ENCODE data around the gene PLSCR2.
"Not testable (repeated sequence)": the region's sequence is repeated elsewhere in the genome, so short reads cannot be mapped to it uniquely, and the experiment has no call there.

PLSCR2 gene, protein sequence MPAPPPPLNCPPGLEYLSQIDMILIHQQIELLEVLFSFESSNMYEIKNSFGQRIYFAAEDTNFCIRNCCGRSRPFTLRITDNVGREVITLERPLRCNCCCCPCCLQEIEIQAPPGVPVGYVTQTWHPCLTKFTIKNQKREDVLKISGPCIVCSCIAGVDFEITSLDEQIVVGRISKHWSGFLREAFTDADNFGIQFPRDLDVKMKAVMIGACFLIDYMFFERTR

DNA sequence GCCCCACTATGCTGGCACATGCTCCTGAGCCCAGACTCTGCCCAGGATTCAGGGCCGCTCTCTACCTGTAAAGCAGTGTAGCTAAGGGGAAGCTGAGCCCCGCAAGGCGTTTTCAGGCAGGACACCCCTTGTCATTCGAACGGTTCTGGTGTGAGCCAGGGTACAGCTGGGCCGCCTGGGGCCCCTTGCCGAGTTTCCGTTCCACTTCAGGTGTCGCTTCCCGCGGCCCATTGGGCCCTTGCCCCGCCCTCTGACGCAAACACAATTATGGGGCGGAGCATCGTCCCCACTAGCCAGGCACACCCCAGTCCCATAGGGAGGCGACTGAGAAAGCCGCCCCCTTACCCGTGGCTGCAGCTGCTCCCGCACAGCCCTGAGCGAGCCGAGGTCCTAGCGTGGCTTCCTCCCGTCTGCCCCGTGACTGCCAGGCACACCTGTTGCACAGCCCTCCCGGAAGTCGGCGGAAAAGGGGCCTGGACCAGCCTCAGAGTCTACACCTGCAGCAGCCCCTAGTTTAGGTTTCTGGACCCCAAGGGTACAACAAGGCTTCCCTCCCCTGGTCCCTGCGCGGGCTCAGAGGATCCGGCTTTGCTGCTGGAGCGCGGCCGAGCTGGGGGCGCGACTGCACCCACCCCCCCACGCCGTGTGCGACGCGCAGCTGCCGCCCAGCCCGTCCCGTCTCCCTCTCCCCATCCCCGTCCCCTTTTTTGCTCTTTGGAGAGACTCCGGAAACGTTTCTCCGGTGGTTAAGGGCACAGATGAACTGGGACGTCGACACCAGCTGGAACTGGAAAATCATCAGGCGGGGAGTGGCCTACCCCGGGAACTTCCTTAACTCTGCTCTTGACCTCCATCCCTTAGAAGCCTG is at the start of gene PLSCR2:
Gene PLSCR2, minus strand, starts transcription at position 412 of the 868 bp plus-strand sequence. CDS start 9,657 bp downstream, outside the sequence.
- DNase-seq = peak; percentile 81 to 85

DNA sequence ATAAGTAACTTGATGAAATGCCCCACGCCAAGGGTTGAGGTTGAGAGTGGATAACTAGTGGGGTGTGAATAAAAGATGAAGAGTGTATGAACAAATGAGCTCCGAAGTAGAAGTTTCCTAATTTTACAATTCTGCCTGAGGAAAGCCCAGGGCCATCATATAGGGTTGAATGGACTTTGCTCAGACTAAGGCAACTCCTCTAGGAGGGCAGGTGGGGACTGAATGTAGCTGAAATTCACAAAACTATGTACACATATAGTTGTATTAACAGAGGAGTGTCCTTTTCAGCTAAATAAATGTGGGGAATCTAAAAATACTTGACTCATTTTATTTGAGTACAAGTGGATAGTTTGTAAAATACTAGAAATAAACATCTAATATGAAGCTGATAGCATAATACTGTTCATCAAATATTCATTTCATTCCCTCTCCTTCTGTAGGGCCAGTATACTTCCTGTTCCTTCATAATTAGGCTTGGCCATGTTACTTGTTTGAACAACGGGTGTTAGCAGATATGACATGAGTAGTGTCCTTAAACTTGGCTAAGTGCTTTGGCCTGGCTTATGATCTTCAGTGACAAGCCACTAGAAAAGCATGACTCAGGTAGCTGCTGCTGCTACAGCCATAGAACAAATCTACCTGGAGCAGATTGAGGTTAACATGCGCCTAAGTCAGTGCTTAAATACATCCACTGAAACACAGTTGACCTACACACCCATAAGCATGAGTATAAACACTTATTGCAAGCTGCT is 48.5 kb upstream of the PLSCR2 start:
- DNase-seq = no peak

DNA sequence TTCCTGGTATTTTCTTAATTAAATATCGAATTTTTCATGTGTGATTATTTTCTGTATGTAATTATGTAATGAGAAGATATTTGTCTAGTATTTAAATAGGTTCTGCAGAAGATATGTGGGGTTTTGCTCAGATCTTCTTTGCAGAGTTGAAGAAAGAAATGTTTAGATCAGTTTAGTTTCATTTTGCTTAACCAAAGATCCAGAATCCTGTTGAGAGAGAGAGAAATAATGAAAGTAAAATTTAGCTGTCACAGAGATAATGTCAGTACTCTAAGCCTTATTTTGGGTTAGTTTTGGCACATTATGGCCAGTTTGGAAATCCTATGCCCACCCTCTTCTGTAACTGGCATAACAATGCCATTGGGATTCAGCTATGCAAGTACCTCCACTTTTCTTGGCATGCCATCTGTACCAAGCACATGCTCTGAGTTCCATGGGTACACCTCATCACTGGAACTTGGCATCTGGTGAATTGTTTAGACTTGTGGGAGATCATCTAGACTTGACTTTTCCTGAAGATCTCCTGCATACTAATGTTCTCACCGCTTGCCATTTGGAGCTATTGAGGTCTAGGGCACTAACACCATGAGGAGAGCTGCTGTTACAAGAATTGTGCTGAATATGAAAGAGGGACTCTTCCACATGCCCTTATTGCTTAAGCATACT is 44.2 kb upstream of the PLSCR2 start:
- no peak for DNase-seq

DNA sequence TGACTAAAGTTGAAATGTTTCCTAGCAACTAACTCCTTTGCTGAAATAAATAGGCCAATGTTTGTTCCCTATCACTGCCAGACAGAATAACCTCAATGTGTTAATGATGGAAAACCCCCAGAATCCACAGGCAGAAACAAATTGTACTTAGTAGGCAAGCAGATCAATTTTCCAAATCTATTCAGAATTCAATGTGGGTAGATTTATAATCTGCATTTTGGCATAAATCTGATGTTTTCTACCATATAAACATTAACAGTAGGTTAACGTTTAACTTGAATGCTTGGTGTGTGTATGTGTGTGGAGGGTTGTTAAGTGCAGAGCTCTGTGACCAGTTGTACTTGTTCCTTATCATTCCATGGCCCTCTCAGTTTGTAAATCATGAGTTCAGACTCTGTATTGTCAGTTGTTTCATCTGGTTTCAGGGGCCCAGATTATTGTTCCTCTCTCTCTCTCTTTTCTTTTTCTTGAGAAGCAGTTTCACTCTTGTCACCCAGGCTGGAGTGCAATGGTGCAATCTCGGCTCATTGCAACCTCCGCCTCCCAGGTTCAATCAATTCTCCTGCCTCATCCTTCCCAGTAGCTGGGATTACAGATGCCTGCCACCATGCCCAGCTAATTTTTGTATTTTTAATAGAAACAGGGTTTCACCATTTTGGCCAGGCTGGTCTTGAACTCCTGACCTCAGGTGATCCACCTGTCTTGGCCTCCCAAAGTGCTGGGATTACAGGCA is 42.2 kb upstream of the PLSCR2 start:
- no peak for DNase-seq

DNA sequence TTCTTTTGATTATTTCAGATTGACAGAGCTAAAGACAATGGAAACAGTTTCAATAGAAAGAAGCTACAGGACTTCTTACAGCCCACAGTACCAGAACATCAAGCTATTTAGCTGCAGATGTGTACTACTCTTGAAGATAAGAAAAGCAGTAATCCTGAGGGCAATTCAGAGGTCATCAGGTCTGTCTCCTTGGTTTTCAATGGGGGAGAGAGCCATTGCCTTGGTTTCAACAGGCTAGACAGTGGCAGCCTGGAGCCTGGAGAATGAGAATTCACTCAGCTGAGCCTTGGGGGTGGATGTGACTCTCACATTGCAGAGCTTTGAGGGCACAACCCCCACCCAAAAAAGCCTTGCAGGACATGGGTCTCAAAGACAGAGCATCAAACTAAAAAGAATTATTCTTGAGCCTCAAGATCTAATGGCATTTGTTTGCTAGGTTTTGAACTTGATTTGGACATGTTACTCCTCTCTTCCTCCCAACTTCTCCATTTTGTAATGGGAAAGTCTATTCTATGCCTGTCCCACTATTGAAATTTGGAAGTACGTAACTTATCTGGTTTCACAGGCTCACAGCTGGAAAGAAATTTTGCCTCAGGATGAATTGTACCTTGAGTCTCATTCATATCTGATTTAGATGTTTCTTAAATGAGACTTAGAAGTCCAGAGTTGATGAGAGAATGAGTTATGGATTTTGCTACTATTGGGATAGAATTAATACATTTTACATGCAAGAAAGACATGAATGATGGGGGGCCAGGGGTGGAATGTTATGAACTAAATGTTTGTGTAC is 38.2 kb upstream of the PLSCR2 start:
- no peak for DNase-seq

DNA sequence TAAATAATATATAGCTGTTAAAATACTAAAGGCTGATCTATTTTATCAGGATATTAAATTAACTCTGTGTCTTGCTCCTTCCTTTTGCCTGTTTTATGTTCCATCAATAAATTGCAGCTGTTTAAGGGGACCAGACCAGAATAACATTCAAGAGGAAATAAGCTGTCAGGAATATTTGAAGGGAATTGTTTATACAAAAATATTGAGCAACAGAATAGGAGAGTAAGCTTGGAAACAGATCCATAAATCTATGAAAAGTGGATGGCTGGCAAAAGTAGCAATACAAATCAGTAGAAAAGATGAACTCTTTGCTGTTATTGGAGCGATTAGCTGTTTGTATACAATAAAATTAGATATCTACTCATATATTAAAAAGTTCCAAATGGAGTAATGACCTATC is 36.2 kb upstream of the PLSCR2 start:
- no peak for DNase-seq

DNA sequence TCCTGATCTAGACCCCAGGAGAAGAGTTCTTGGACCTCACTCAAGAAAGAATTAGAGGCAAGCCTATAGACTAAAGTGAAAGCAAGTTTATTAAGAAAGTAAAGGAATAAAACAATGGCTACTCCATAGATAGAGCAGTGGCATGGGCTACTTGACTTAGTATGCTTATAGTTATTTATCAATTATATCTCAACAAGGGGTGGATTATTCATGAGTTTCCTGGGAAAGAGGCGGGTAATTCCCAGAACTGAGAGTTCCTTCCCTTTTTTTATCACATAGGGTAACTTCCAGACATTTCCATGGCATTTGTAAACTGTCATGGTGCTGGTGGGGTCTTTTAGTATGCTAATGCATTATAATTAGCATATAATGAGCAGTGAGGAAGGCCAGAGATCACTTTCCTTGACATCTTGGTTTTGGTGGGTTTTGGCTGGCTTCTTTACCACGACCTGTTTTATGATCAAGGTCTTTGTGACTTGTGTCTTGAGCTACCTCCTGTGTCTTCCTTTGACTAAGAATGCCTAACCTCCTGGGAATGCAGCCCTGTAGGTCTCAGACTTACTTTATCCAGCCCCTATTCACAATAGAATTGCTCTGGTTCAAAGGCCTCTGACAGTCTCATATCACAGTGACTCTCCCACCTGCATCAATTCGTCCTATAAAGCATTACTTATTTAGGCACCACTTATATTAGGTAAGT is 35.3 kb upstream of the PLSCR2 start:
- no peak for DNase-seq

DNA sequence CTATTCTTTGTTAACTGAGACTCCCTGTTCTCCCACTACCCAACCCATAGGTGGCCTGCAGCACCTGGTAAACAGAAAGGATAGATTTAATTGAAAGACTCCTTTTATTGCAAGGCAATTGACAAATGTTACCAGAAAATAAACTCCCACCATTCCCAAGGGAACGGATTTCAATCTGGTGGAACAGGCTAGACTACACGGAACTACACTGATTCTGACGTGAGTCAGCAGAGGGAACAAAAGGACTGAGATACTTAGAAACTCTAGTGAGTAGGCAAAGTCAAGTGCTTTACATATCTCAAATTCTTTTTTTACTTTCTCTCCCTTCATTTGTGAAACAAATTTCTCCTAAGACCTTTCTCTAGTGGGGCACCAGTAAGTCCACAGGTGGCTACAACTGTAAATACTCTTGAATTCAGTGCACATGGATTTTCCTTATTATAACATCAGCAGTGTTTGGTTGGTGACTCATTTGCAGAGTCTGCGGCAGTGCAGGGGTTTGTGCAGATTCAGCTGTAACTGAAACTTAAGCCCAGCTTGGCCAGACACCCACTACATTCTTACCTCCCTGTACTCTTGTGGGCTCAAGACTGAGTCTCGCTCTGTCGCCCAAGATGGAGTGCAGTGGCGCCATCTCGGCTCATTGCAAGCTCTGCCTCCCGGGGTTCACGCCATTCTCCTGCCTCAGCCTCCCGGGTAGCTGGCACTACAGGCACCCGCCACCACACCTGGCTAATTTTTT is 34.3 kb upstream of the PLSCR2 start:
- DNase-seq = no peak

DNA sequence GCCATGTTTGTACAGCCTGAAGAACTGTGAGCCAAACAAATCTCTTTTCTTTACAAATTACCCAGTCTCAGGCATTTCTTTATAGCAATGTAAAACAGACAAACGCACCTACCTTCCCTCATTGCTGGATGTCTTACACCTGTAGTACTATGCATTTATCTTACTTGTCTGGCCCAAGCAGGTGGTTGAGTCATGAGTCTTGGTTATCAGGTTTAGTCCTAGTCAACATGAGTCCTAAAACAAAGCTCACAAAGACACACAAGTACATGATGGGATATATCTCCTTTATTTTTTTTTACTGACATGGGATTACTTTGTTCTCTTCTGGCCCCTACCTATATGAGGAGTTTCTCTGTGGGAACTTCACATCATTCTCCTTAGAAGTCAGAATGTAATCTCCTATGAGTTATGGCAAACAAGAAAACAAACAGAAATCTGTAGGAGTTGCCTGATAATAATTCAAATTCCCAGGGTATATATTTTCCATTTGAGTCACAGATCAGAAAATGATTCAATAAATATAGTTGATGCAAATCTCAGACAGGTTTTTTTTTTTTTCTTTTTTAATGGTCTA is 33.6 kb upstream of the PLSCR2 start:
- no peak for DNase-seq

DNA sequence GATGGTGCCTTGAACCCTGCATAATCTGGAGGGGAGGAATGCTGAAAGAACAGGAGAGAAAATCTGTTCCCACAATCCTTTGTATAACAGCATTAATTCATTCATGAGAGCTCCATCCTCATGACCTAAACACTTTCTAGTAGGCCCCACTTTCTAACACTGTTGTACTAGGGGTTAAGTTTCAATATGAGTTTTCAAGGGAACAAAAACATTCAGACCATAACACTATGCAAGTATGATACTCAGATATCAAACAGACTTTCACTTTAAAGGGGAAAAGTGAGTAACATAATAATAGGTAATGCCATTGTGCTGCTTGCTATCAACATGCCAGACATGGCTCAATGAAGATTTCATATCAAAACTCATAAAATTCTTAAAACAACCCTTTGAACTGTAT is 32.4 kb upstream of the PLSCR2 start:
- no peak for DNase-seq

DNA sequence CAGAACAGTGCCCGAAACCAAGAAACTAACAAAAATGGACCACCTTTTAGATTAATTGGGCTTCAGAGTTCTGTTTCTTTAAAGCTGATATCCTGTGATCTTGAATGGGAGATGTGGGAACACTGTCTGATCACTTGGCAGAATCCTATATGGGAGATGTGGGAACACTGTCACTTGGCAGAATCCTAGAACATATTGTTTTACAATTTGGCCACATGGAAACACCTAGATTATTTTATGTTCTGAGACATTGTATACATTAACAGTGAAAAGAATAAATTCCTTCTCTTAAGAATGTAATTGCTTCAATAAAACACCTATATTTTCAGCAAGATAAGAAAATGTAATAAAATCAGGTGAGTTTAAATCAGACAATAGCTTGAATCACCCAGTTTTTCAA is 30.3 kb upstream of the PLSCR2 start:
- no peak for DNase-seq

DNA sequence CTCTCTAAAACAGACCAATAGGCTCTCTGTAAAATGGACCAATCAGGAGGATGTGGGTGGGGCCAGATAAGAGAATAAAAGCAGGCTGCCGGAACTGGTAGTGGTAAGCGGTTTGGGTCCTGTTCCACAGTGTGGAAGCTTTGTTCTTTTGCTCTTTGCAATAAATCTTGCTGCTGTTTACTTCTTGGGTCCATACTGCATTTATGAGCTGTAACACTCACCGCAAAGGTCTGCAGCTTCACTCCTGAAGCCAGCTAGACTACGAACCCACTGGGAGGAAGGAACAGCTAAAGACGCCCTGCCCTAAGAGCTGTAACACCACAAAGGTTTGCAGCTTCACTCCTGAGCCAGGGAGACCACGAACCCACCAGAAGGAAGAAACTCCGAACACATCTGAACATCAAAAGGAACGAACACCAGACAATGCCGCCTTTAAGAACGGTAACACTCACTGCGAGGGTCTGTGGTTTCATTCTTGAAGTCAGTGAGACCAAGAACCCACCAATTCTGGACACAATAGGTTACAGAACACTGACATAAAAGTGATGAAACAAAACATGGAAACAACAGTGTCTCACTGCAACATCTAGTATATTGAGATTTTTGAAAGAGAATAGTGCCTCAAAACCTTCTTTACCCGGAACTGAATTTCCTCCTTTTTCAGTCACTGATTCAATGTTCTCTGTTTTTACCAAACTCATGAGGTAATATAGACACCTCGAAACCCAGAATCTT is 28.8 kb upstream of the PLSCR2 start:
- DNase-seq = peak; percentile 31 to 40

DNA sequence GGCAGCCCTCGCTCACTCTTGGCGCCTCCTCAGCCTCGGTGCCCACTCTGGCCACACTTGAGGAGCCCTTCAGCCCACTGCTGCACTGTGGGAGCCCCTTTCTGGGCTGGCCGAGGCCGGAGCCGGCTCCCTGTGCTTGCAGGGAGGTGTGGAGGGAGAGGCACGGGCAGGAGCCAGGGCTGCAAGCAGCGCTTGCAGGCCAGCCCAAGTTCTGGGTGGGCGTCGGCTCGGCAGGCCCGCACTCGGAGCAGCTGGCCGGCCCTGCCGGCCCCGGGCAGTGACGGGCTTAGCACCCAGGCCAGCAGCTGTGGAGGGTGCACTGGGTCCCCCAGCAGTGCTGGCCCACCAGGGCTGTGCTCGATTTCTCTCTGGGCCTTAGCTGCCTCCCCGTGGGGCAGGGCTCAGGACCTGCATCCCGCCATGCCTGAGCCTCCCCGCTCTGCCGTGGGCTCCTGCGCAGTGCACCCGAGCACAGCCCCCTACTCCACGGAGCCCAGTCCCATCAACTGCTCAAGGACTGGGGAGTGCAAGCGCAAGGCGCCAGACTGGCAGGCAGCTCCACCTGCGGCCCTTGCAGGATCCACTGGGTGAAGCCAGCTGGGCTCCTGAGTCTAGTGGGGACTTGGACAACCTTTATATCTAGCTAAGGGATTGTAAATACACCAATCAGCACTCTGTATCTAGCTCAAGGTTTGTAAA is 27.9 kb upstream of the PLSCR2 start:
- DNase-seq = not testable (repeated sequence)

DNA sequence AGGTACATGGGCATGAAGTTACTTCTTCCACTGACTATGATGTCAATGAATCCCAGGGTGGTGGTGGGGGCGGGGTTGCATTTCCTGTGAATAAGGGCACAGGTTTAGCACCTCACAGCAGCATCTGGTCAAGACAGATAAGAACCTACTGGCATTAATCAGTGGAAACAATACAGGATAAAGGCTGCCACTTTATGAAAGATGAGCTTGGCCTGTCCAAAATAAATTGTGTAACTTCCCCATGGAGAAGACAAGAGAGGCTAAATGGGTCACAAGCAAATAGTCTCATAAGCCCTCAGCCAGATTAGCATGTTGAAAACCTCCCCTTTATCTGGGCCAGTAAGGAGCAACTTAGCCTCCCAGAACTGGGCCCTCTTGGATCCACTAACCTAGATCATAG is 27.4 kb upstream of the PLSCR2 start:
- no peak for DNase-seq

DNA sequence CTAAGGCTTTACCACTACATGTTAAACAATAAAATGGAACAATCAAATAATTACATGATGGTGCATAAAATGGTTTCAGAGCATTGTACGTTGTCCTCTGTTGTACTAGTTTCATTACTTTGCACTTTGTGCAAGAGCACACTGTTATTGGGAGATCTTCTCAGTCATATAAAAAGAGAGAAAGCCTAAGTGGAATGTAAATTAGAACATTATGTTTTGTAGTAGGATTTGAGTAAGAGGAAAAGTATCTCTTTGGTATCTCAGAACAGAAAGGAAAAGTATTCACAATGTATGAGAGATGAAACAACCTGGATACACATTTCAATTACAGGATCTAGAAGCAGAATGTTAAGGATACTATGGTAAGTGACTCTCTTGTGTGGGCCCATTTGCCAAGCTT is 26.9 kb upstream of the PLSCR2 start:
- DNase-seq = no peak

DNA sequence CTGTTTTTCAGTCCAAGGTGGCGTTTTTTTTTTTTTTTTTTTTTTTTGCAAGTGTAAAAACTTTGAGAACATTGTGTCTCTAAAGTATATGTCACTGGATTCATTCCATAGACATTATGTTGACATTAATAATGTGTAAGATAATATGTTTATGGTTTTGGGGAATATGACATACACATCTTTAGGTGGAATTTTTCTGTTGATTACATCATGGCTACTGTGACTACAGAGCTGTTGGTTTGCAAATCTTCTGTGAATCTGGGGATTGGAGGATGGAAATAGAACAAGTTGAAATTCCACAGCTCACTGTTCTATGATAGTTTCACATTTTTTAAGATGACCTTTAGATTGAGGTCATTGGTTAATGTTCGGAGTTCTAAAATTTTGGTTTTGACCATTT is 24.4 kb upstream of the PLSCR2 start:
- DNase-seq = no peak

DNA sequence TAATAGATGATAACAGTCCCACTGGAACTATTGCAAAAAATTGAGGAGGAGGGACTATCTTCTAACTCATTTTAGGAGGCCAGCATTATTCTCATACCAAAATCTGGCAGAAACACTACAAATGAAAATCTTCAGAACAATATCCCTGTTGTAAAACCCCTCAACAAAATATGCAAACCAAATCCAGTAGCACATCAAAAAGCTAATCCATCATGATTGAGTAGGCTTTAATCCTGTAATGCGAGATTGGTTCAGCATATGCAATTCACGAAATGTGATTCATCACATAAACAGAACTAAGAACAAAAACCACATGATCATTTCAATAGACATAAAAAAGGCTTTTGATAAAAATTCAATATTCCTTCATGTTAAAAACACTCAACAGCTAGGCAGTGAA is 23.9 kb upstream of the PLSCR2 start:
- DNase-seq = no peak

DNA sequence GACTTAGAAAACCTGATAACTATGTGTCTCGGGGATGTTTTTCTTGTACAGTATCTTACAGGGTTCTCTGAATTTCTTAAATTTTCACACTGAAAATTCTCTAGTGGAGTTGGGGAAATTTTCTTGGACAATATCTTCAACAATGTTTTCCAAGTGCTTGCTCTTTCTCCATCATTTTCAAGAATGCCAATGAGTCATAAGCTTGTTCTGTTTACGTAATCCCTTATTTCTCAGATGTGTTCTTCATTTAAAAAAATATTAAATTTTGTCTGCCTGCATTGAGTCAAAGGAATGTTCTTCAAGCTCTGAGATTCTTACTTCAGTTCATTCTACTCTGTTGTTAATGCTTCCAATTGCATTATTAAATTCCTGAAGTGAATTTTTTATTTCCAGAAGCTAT is 21.9 kb upstream of the PLSCR2 start:
- DNase-seq = no peak
